Mucosa of gallbladder (tissue), 1 donor: ENCODE data around the gene SH2D7. TPM values are rescaled to one million over a fixed set of nuclear protein-coding genes. Genes with fewer than 3 reads are reported as not detected.

Source experiments
- DNase-seq: peaks from one replicate; pipeline ENCODE4 v3.0.0-alpha.2; 2020; ENCODE audit warnings: low spot score
- total RNA-seq: library from RNA; stranded (reverse); gene quantifications from one replicate; pipeline ENCODE4 v1.2.1, GENCODE V29; 2021
- donor health status: DM: no; HTN: no; CAD: no.

Gene SH2D7
- total RNA-seq, 1 donor from 2014 or later = 2.3 TPM

- no peak for DNase-seq
Measured at GRCh38 chr15:78079298-78080087, 12.9 kb upstream of the SH2D7 start.

DNA sequence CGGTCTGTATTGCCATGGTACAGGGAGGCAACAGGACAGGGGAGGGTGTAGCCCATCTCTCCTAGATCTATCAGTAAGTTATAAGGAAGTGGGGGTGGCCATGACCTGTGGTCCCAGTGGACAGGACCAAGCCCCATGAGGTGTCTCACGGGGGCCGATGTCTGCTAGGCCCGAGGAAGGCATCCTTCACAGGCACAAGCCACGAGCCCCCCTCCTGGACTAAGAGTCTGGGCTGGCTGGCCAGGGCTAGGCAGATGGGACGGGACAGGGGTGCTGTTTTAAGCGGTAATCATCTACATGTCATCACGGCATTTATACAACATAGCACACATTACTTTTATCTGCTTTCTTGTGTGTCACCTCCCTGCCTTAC, 12.3 kb upstream of the SH2D7 start:
- DNase-seq = no peak

DNA sequence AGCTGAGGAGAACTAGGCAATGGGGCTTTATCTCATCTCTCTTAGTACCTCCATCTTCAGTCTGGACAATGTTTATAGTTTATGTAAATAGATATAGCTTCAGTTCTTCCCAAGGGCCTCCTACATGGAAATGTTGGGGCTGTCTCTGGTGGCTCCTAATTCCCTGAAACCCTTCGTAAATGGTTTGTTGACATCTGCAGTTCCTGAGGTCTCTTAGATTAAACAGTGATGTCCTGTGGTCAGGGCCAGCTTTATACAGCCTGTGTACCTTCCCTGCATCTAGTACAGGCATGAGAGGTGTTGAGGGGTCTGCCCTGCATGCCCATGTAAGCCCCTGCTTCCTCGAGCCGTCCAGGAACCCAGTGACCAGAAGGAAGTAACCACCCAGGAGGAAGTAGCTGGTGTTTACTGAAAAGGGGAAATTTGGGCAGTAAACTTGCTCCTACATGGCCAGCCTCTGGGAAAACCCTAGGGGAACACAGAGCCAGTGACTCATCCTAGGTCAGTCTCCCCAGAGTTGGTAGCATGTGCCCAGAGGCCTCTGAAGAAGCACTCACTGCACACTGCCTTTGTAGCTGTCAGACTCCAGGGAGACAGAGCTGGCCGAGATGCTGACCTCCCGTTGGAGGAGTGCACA, 10.1 kb upstream of the SH2D7 start:
- DNase-seq = no peak

- DNase-seq = no peak
Measured at GRCh38 chr15:78082743-78083110, 9.6 kb upstream of the SH2D7 start.

DNA sequence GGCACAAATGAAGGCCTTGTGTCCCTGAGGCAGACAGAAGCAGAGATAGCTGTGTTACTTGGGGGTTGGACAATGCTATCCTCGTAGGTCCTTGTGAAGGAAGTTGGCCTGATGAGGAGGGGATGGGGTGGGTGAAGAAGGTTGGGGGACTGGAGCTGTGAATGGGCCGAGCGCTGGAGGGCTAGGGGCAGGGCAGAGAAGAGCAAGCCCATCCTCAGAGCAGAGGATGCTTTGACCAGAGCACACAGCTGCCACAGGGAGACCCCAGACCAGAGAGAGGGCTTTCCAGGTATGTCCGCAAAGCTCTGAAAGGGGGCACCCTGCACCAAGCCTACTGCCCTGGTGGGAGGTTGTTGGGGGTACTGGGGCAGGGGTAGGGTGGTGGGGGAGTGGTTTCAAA, 9.2 kb upstream of the SH2D7 start:
- DNase-seq = no peak

GRCh38 chr15:78083687-78084448, 8.5 kb upstream of the SH2D7 start:
- no peak for DNase-seq

- DNase-seq = no peak
Measured at GRCh38 chr15:78084449-78084750, 8.0 kb upstream of the SH2D7 start.

DNA sequence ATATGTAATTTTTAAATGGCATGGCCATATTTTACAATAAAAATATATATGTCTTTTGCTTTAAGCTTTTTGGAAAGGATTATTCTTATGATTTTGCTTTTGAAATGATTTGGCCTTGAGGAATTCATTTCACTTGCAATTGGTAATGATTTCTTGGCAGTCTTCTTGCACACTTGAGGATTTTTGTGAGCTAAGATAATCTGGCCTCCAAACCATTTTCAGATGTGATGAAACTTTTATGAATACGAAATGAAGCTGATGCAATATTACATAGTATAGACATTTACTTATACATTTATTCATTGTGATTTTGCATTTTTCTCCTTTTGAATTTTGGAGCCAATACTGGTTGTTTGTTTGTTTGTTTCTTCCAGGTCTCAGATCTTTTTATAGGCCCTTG, 6.4 kb upstream of the SH2D7 start:
- no peak for DNase-seq

GRCh38 chr15:78087951-78088772, 4.2 kb upstream of the SH2D7 start:
- no peak for DNase-seq

- no peak for DNase-seq
Measured at GRCh38 chr15:78088773-78089080, 3.6 kb upstream of the SH2D7 start.

DNA sequence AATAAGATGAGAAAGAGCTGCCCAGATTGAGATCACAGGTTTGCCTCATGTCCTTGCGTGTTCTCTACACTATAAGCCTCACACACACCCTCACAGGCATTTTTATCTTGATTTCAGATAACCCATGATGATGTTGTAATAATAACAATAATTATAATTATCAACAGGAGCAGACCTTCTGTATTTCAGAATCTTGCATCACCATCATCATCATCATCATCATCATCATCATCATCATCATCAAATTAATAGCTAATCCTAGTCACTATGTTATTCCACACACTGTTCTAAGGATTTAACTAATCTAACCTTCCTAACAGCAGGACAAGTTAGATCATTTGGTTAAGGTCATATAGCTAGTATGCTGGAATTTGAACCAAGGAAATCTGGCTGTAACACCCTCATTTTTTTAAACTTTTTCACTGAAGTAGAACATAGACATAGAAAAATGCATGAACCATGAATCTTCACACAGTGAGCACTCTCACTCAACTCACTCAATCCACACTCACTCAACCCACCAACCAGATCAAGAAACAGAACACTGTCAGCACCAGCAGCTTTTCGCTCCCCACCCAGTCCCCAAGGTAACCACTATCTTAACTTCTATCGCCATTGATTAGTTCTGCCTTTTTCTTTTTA, 1.8 kb upstream of the SH2D7 start:
- DNase-seq = no peak

GRCh38 chr15:78093242-78094020, 1.1 kb downstream of the SH2D7 start:
- peak; percentile 55 for DNase-seq

- no peak for DNase-seq
Measured at GRCh38 chr15:78097667-78098066, 5.3 kb downstream of the SH2D7 start.

GRCh38 chr15:78098131-78098755, 5.9 kb downstream of the SH2D7 start:
- no peak for DNase-seq

- DNase-seq = no peak
Measured at GRCh38 chr15:78100886-78101285, 8.5 kb downstream of the SH2D7 start.

GRCh38 chr15:78101423-78102105, 9.2 kb downstream of the SH2D7 start:
- DNase-seq = no peak

DNA sequence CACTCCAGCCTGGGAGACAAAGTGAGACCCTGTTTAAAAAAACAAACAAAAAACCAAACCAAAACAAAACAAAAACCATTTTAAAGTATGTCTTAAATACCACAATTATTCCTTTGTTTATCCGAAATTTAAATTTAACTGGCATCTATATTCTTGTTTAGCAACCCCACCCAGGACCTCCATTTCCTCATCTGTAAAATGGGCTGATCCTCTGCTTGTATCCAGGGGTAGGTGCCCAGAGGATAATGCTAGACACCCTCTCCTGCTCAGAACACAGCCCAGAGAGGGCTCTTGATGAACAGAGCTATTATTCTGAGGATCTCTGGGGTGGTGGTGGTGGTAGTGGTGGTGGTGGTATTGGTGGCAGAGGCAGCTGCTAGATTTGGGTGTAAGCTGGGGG, 9.8 kb downstream of the SH2D7 start:
- DNase-seq = no peak

DNA sequence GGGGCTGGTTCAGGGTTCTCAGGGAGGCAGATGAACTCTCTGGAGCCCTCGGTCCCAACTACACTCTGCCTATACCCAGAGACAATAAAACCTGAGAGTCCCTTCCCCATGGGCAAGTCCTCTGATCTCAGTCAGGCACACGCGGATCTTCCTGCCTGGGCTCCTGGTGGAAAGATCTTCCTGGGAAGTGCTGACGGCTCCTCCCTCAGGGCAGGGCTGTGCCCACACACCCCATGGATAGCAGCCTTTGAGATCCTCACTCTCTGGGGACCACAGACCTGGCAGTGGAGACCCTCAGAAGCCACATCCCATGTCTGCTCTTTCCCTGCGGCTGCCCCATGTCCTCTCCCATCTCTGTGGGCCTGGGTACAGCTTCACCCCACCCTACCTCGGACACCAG, 10.4 kb downstream of the SH2D7 start:
- DNase-seq = no peak

DNA sequence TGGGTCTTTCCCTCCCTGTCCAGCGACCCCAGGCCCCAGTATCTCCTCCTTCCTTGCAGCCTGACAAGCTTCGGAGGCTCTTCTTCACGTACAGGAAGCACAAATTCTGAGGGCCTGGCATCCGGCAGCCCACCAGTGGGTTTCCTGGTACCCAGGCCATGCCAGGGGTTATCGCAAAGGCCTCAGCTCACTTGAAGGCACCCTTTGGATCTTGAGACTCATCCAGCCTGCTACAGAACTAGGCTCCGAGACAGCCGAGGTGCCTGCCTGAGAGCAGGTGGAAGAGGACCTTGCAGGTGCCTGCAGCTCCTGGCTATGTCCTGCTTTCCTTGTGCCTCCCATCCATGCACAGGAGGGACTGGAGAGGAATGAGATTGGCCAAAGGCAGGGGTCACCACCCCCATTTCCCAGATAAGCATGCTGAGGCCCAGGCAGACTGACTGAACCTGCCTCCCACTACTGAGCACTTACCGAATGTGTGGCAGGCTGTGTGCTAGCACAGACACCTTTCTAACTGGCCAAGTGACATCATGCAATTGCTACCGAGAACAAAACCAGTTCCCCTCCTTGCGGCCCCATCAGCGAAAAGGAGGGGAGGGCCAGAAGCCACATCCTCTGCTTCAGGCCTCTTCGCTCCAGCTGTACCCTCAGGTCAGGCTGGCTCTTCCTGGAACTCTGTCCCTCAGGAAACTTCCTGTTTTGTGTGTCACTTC, 11.2 kb downstream of the SH2D7 start:
- DNase-seq = peak; percentile 32

DNA sequence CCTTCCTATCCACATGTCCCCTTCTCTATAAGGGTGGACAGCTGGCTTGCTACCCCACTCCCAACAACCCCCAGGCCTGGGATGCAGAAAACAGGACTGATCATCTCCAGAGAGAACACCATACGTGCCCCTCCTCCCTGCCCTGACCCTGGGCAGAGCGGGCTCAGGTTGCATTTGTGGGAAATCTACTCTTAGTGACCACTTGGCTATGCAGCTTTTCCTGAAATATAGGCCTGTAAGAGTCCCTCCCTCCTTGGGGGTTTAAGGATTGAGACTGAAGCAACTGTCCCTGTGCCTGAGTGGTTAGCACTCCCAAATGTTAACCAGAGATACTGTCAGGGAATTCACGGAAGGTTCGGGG, 11.7 kb downstream of the SH2D7 start:
- no peak for DNase-seq
